ENCODE results near the gene VIL1.

The VIL1 gene

GRCh38 chr2:218419630-218420216 lies 800 bp downstream of the VIL1 start:
- H3K9ac ChIP-seq (ENCODE audit: low read length): no peak overlapping the region
- no peak overlapping the region for H3K4me3 ChIP-seq (ENCODE audit: low read length)
- H3K36me3 ChIP-seq (ENCODE audit: control insufficient read depth, low read depth, low read length): no peaks in the 10 kb centered on the region
- H3K27ac ChIP-seq (ENCODE audit: low read length): no peak overlapping the region
- H3K4me1 ChIP-seq (ENCODE audit: control insufficient read depth, low read depth, low read length): peaks cover 10% of the 10 kb centered on the region
- no peaks in the 10 kb centered on the region for H3K27me3 ChIP-seq (ENCODE audit: control insufficient read depth, insufficient read depth, low read length)
- no peaks in the 10 kb centered on the region for H3K9me3 ChIP-seq (ENCODE audit: control insufficient read depth, low read depth, low read length)

GRCh38 chr2:218421027-218421426 lies 2.1 kb downstream of the VIL1 start:
- no peak overlapping the region for H3K4me3 ChIP-seq (ENCODE audit: low read length)
- no peak overlapping the region for H3K27ac ChIP-seq (ENCODE audit: low read length)
- H3K36me3 ChIP-seq (ENCODE audit: control insufficient read depth, low read depth, low read length): no peaks in the 10 kb centered on the region

GRCh38 chr2:218422403-218423086 lies 3.6 kb downstream of the VIL1 start:
- no peaks in the 10 kb centered on the region for H3K36me3 ChIP-seq (ENCODE audit: control insufficient read depth, low read depth, low read length)
- H3K27me3 ChIP-seq (ENCODE audit: control insufficient read depth, insufficient read depth, low read length): no peaks in the 10 kb centered on the region
- no peak overlapping the region for H3K27ac ChIP-seq (ENCODE audit: low read length)
- H3K9me3 ChIP-seq (ENCODE audit: control insufficient read depth, low read depth, low read length): no peaks in the 10 kb centered on the region
- H3K4me3 ChIP-seq (ENCODE audit: low read length): no peak overlapping the region
- no peak overlapping the region for H3K9ac ChIP-seq (ENCODE audit: low read length)
- H3K4me1 ChIP-seq (ENCODE audit: control insufficient read depth, low read depth, low read length): peaks cover 10% of the 10 kb centered on the region

More at GRCh38 chr2:218421027-218421426, 2.1 kb downstream of the VIL1 start:
- Histone ChIP-seq H3K27me3 (ENCODE audit: control insufficient read depth, insufficient read depth, low read length) (no peaks in the 10 kb centered on the region), H3K4me1 (ENCODE audit: control insufficient read depth, low read depth, low read length) (peaks cover 10% of the 10 kb centered on the region), H3K9ac (ENCODE audit: low read length) (no peak overlapping the region), H3K9me3 (ENCODE audit: control insufficient read depth, low read depth, low read length) (no peaks in the 10 kb centered on the region)

GRCh38 chr2:218423584-218423983 lies 4.7 kb downstream of the VIL1 start:
- H3K27ac ChIP-seq (ENCODE audit: low read length): no peak overlapping the region
- H3K36me3 ChIP-seq (ENCODE audit: control insufficient read depth, low read depth, low read length): no peaks in the 10 kb centered on the region
- peaks cover 10% of the 10 kb centered on the region for H3K4me1 ChIP-seq (ENCODE audit: control insufficient read depth, low read depth, low read length)
- no peak overlapping the region for H3K4me3 ChIP-seq (ENCODE audit: low read length)
- no peak overlapping the region for H3K9ac ChIP-seq (ENCODE audit: low read length)
- no peaks in the 10 kb centered on the region for H3K27me3 ChIP-seq (ENCODE audit: control insufficient read depth, insufficient read depth, low read length)
- H3K9me3 ChIP-seq (ENCODE audit: control insufficient read depth, low read depth, low read length): no peaks in the 10 kb centered on the region

- H3K36me3 ChIP-seq (ENCODE audit: control insufficient read depth, low read depth, low read length): no peaks in the 10 kb centered on the region
- H3K4me3 ChIP-seq (ENCODE audit: low read length): no peak overlapping the region
- no peaks in the 10 kb centered on the region for H3K4me1 ChIP-seq (ENCODE audit: control insufficient read depth, low read depth, low read length)
- no peaks in the 10 kb centered on the region for H3K9me3 ChIP-seq (ENCODE audit: control insufficient read depth, low read depth, low read length)
- H3K27ac ChIP-seq (ENCODE audit: low read length): no peak overlapping the region
- H3K27me3 ChIP-seq (ENCODE audit: control insufficient read depth, insufficient read depth, low read length): no peaks in the 10 kb centered on the region
- H3K9ac ChIP-seq (ENCODE audit: low read length): no peak overlapping the region
Observed at GRCh38 chr2:218425531-218425930, 6.6 kb downstream of the VIL1 start.

GRCh38 chr2:218427741-218428140 lies 8.8 kb downstream of the VIL1 start:
- H3K9me3 ChIP-seq (ENCODE audit: control insufficient read depth, low read depth, low read length): no peaks in the 10 kb centered on the region
- H3K27ac ChIP-seq (ENCODE audit: low read length): no peak overlapping the region
- H3K9ac ChIP-seq (ENCODE audit: low read length): no peak overlapping the region
- no peaks in the 10 kb centered on the region for H3K36me3 ChIP-seq (ENCODE audit: control insufficient read depth, low read depth, low read length)
- no peak overlapping the region for H3K4me3 ChIP-seq (ENCODE audit: low read length)
- H3K4me1 ChIP-seq (ENCODE audit: control insufficient read depth, low read depth, low read length): no peaks in the 10 kb centered on the region
- no peaks in the 10 kb centered on the region for H3K27me3 ChIP-seq (ENCODE audit: control insufficient read depth, insufficient read depth, low read length)

GRCh38 chr2:218428846-218429558 lies 10.1 kb downstream of the VIL1 start:
- Histone ChIP-seq H3K36me3 (ENCODE audit: control insufficient read depth, low read depth, low read length) (no peaks in the 10 kb centered on the region), H3K27me3 (ENCODE audit: control insufficient read depth, insufficient read depth, low read length) (no peaks in the 10 kb centered on the region), H3K9ac (ENCODE audit: low read length) (no peak overlapping the region), H3K4me3 (ENCODE audit: low read length) (no peak overlapping the region), H3K9me3 (ENCODE audit: control insufficient read depth, low read depth, low read length) (no peaks in the 10 kb centered on the region), H3K27ac (ENCODE audit: low read length) (no peak overlapping the region), H3K4me1 (ENCODE audit: control insufficient read depth, low read depth, low read length) (no peaks in the 10 kb centered on the region)

- Histone ChIP-seq H3K27ac (ENCODE audit: low read length) (no peak overlapping the region), H3K9me3 (ENCODE audit: control insufficient read depth, low read depth, low read length) (no peaks in the 10 kb centered on the region), H3K4me1 (ENCODE audit: control insufficient read depth, low read depth, low read length) (no peaks in the 10 kb centered on the region), H3K9ac (ENCODE audit: low read length) (no peak overlapping the region), H3K4me3 (ENCODE audit: low read length) (no peak overlapping the region), H3K36me3 (ENCODE audit: control insufficient read depth, low read depth, low read length) (no peaks in the 10 kb centered on the region), H3K27me3 (ENCODE audit: control insufficient read depth, insufficient read depth, low read length) (no peaks in the 10 kb centered on the region)
Observed at GRCh38 chr2:218429911-218430692, 11.2 kb downstream of the VIL1 start.

GRCh38 chr2:218430721-218431120 lies 11.8 kb downstream of the VIL1 start:
- H3K9ac ChIP-seq (ENCODE audit: low read length): no peak overlapping the region
- H3K4me3 ChIP-seq (ENCODE audit: low read length): no peak overlapping the region
- H3K9me3 ChIP-seq (ENCODE audit: control insufficient read depth, low read depth, low read length): no peaks in the 10 kb centered on the region
- H3K36me3 ChIP-seq (ENCODE audit: control insufficient read depth, low read depth, low read length): no peaks in the 10 kb centered on the region
- H3K27ac ChIP-seq (ENCODE audit: low read length): no peak overlapping the region
- H3K4me1 ChIP-seq (ENCODE audit: control insufficient read depth, low read depth, low read length): no peaks in the 10 kb centered on the region
- H3K27me3 ChIP-seq (ENCODE audit: control insufficient read depth, insufficient read depth, low read length): no peaks in the 10 kb centered on the region

GRCh38 chr2:218431878-218432277 lies 13.0 kb downstream of the VIL1 start:
- Histone ChIP-seq H3K36me3 (ENCODE audit: control insufficient read depth, low read depth, low read length) (no peaks in the 10 kb centered on the region), H3K27me3 (ENCODE audit: control insufficient read depth, insufficient read depth, low read length) (no peaks in the 10 kb centered on the region), H3K27ac (ENCODE audit: low read length) (no peak overlapping the region), H3K4me1 (ENCODE audit: control insufficient read depth, low read depth, low read length) (no peaks in the 10 kb centered on the region), H3K4me3 (ENCODE audit: low read length) (no peak overlapping the region), H3K9ac (ENCODE audit: low read length) (no peak overlapping the region), H3K9me3 (ENCODE audit: control insufficient read depth, low read depth, low read length) (no peaks in the 10 kb centered on the region)

GRCh38 chr2:218432676-218433365 lies 13.9 kb downstream of the VIL1 start:
- Histone ChIP-seq H3K36me3 (ENCODE audit: control insufficient read depth, low read depth, low read length) (no peaks in the 10 kb centered on the region), H3K27ac (ENCODE audit: low read length) (no peak overlapping the region), H3K4me3 (ENCODE audit: low read length) (no peak overlapping the region), H3K27me3 (ENCODE audit: control insufficient read depth, insufficient read depth, low read length) (no peaks in the 10 kb centered on the region), H3K9ac (ENCODE audit: low read length) (no peak overlapping the region), H3K9me3 (ENCODE audit: control insufficient read depth, low read depth, low read length) (no peaks in the 10 kb centered on the region), H3K4me1 (ENCODE audit: control insufficient read depth, low read depth, low read length) (no peaks in the 10 kb centered on the region)
